Activated naive CD4-positive, alpha-beta T cell treated with anti-CD3 and anti-CD28 coated beads for 36 hours (primary cell): Measurements from ENCODE around the gene MRTFA. TPM values are rescaled to one million over a fixed set of nuclear protein-coding genes. Genes with fewer than 3 reads are reported as not detected.
"Not testable (repeated sequence)": the region's sequence is repeated elsewhere in the genome, so short reads cannot be mapped to it uniquely, and the experiment has no call there.

Experiments used
- CTCF ChIA-PET: fragments of 350-600 bp; sonication (Branson Sonifier 250); formaldehyde crosslinking; loops from one replicate; lab custom pipeline; 2021; ENCODE audit warnings: antibody characterized with exemption; lab: Charles Lee
- DNase-seq: peaks from one replicate; pipeline ENCODE4 v3.0.0-alpha.2; 2020
- H3K27ac Mint-ChIP-seq: one replicate; pipeline ENCODE4 v1.8.0; 2021; ENCODE audit warnings: mild to moderate bottlenecking, mixed read lengths
- H3K27me3 Mint-ChIP-seq: one replicate; pipeline ENCODE4 v1.8.0; 2021; ENCODE audit warnings: low read depth, mixed read lengths
- H3K36me3 Mint-ChIP-seq: one replicate; pipeline ENCODE4 v1.8.0; 2021; ENCODE audit warnings: low read depth, mixed read lengths
- H3K4me1 Mint-ChIP-seq: one replicate; pipeline ENCODE4 v1.8.0; 2021; ENCODE audit warnings: low read depth, mixed read lengths
- H3K4me3 Mint-ChIP-seq: one replicate; pipeline ENCODE4 v1.8.0; 2021; ENCODE audit warnings: mild to moderate bottlenecking, moderate library complexity, mixed read lengths
- H3K9me3 Mint-ChIP-seq: one replicate; pipeline ENCODE4 v1.8.0; 2021; ENCODE audit warnings: mixed read lengths
- intact Hi-C: fragments of 100-400 bp; cut with micrococcal nuclease; formaldehyde crosslinking; loops from one replicate; pipeline ENCODE4 v1.15.1; 2023
- total RNA-seq, 2 experiments: library from RNA; stranded (reverse); gene quantifications; one replicate each; pipeline ENCODE4 v1.2.3, GENCODE V29; 2021

The MRTFA gene
- total RNA-seq, 2 experiments from 2014 or later: 47.2 to 48.9 TPM

DNA sequence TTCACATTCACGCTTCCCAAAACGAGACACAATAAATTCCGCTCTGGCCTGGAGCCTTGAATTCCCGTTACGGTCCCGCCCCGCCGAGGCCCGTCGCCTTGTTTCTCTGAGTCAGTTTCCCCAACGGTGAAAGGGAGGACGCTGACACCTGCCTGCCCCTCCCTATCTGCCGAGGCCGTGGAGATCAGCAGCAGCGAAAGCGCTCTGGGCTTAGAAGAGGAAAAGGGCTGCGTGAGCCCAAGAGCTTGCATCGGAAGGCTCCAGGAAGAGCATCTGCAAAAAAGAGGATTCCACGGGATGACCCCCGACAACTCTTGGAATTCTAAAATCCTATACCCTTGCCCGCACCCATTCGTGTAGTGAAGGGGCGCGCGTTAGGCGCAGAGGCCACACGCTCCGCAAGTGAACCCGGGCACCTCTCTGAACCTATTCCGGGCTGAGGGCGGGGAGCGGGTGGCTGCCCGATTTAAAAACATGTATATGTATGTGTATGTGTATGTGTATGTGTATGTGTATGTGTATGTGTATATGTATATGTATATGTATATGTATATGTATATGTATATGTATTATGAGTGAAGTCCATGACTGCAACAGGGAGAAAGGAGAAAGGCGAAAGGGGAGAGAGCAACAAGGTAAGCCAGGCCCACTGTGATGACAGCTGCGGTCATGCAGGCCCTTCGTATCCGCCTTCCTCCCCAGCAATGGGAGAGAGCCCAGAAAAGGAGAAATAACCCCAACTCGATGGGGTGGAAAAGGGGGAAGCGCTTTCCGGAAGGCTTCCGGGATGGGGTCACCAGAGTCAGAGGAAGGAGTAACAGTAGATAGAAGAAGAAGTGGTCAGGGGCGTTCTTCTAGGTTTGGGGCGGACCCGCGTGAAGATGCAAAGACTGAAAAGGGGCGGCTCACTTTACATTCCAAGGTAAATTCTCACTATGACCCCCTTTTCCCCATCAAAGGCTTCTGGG, 948 bp upstream of the MRTFA start:
- intact Hi-C loops: loop anchor here (2.0 to 5.0 kb wide), 6 partner anchors 105 to 453 kb away; partner anchors contain the start of genes SGSM3, SLC25A17, ST13 and XPNPEP3
- Mint-ChIP-seq H3K27me3 (no peaks in the 10 kb centered on the region), H3K4me1 (peaks cover 32% of the 10 kb centered on the region), H3K27ac (peak overlapping the region; percentile 92), H3K9me3 (no peaks in the 10 kb centered on the region), H3K4me3 (peak overlapping the region; percentile 87), H3K36me3 (no peaks in the 10 kb centered on the region)
- CTCF ChIA-PET: interaction anchor here (0.6 to 1.7 kb wide), 9 partner anchors 8 to 881 kb away, joined by 3 to 12 read pairs (median 3); no protein-coding TSS in a partner anchor
- peak; percentile 86 for DNase-seq

DNA sequence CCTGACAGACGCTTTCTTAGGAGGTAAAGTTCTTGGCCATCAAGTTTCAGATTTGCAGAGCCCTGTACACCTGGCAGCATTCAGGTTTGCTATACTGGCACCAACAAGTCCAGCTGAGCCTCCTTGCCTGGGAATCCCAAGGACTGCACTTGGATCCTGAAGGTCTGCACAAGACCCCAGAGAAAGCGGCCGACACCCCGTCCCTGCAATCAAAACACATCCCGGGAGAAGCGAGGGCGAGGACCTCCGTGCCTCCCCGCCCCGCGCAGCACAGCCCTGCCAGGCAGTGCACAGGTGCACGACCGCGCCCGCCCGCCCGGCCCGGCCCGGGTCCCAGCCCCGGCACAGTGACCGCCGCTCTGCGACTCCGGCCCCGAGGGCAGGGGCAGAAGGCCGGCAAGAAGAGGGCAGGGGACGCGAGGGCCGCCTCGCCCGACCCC, 559 bp downstream of the MRTFA start:
- CTCF ChIA-PET: interaction anchor here (0.6 to 3.5 kb wide), 5 partner anchors 10 to 199 kb away, joined by 3 to 12 read pairs (median 3); no protein-coding TSS in a partner anchor
- H3K27ac Mint-ChIP-seq: peak overlapping the region; percentile 50

DNA sequence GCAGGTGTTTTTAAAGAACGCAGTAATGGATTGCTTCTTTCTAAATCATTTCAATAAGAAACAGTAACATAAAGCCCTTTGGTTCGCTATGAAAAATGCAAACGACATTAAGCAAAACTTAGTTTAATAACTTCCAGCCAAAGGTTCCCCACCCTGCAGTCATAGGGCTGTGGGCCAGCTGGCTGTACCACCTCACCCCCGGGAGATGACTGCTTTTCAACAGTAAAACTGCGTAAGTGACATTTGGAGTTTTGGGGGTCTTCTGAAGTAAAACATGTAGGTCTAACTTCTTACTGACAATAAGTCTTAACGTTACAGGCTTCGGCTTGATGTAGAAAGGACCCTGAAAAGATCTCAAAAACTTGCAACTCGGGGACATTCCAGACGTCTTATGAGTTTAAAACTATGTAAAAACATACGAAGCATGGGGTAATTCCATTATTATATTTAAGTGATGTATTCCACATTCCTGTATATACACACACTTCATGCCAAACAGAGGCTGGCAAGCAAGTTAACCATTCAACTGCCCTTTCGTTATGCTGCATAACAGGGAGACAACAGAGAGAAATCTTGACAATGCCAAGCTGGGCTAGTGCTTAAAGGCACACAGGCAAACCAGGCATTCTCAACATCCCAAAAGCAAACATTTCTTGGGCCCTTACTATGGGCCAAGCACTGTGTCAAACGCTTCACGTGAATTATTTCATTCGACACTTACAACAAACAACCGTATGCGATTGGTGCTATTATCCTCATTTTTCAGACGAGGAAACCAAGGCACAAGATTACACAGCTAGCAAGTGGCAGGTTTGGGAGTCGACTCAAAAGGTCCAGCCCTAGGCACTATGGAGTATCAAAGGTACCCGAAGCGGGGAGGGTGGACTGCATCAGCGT, 1.2 kb downstream of the MRTFA start:
- peaks cover 1% of the 10 kb centered on the region for H3K36me3 Mint-ChIP-seq
- CTCF ChIA-PET: interaction anchor here (0.6 to 3.5 kb wide), 4 partner anchors 11 to 198 kb away, joined by 3 to 12 read pairs (median 4); no protein-coding TSS in a partner anchor
- intact Hi-C loops: loop anchor here (5.0 kb wide), 2 partner anchors 222 to 263 kb away; partner anchors contain the start of genes SGSM3, ST13 and XPNPEP3
- H3K9me3 Mint-ChIP-seq: no peaks in the 10 kb centered on the region
- H3K27me3 Mint-ChIP-seq: no peaks in the 10 kb centered on the region
- no peak for DNase-seq
- H3K4me3 Mint-ChIP-seq: peak overlapping the region; percentile 87
- H3K27ac Mint-ChIP-seq: peak overlapping the region; percentile 50
- peaks cover 50% of the 10 kb centered on the region for H3K4me1 Mint-ChIP-seq

More for the DNA sequence above, 559 bp downstream of the MRTFA start:
- peaks cover 1% of the 10 kb centered on the region for H3K36me3 Mint-ChIP-seq
- no peaks in the 10 kb centered on the region for H3K9me3 Mint-ChIP-seq
- DNase-seq: peak; percentile 17
- no peaks in the 10 kb centered on the region for H3K27me3 Mint-ChIP-seq
- intact Hi-C loops: loop anchor here (1.0 to 5.0 kb wide), 7 partner anchors 53 to 455 kb away; partner anchors contain the start of genes SGSM3, SLC25A17, ST13 and XPNPEP3
- H3K4me1 Mint-ChIP-seq: peaks cover 46% of the 10 kb centered on the region
- peak overlapping the region; percentile 87 for H3K4me3 Mint-ChIP-seq

DNA sequence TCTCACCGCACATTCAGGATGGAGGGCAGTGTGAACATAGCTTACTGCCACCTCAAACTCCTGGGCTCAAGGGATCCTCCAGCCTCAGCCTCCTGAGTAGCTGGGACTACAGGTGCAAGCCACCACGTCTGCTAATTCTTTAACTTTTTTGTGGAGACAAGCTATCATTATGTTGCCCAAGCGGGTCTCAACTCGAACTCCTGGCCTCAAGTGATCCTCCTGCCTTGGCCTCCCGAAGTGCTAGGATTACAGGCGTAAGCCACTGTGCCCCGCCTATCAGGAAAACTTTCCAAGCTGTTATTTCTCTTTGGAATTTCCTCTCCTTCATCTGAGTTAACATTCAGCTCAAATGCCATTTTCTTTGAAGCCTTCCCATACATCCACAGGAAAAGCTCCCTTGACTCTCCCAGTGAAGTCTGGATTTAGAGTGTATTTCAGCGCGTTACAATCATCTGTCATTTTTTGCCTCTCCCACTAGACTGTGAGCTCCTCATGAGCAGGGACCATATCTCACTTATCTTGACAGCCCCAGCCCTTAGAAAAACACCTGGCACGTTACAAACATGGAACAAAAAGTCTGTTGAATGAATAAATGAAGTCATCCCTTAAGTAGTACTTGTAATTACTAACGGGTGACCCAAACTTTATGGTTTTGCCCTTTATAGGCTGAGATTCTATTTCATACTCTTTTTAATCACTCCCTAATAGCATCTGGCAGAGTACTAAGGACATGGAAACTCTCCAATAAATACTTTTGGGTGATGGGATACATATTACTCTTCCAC, 2.2 kb downstream of the MRTFA start:
- Mint-ChIP-seq H3K27ac (no peak overlapping the region), H3K27me3 (no peaks in the 10 kb centered on the region), H3K36me3 (peaks cover 1% of the 10 kb centered on the region), H3K4me1 (peaks cover 55% of the 10 kb centered on the region), H3K9me3 (no peaks in the 10 kb centered on the region), H3K4me3 (peak overlapping the region; percentile 0)
- DNase-seq: no peak
- CTCF ChIA-PET: interaction anchor here (0.5 to 3.5 kb wide), 5 partner anchors 12 to 109 kb away, joined by 3 to 13 read pairs (median 7); no protein-coding TSS in a partner anchor
- intact Hi-C loops: no loop called here

DNA sequence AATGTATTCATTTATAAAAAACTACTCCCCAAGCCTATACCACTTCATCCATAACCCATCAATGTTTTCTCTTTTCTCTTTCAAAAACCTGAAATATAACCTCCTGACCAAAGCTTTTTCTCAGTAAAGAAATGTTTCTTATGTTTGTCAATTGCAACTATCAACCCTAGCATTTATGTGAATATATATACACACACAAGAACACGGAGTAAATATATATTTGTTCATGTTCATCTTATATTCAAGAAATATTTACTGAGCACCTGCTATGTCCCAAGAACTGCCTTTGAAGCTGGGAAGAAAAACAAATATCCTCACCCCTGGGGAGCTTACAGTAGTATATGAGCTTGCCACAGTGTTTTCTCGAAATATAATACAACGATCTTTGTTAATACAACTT, 3.5 kb downstream of the MRTFA start:
- H3K27ac Mint-ChIP-seq: no peak overlapping the region
- H3K27me3 Mint-ChIP-seq: no peaks in the 10 kb centered on the region
- H3K4me1 Mint-ChIP-seq: peaks cover 65% of the 10 kb centered on the region
- CTCF ChIA-PET: interaction anchor here (0.9 to 3.5 kb wide), 4 partner anchors 13 to 108 kb away, joined by 3 to 13 read pairs (median 10); no protein-coding TSS in a partner anchor
- DNase-seq: no peak
- intact Hi-C loops: no loop called here
- peaks cover 1% of the 10 kb centered on the region for H3K36me3 Mint-ChIP-seq
- H3K4me3 Mint-ChIP-seq: no peak overlapping the region
- no peaks in the 10 kb centered on the region for H3K9me3 Mint-ChIP-seq

DNA sequence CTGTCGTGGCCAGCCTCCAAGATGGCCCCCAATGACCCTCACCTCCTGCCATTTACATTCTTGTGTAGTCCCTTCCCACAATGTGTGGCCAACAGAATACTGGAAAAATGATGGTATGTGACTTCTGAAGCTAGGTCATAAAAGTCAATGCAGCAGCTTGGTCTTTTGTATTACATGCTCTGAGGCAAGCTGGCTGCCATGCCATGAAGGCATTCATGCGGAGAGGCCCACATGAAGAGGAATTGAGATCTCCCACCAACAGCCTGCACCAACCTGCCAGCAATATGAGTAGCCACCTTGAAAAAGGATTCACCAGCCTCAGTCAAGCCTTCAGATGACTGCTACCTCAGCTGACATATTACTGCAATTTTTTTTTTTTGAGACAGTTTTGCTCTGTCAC, 4.6 kb downstream of the MRTFA start:
- Mint-ChIP-seq H3K4me3 (no peak overlapping the region), H3K27ac (no peak overlapping the region), H3K4me1 (peaks cover 72% of the 10 kb centered on the region), H3K27me3 (no peaks in the 10 kb centered on the region), H3K36me3 (peaks cover 1% of the 10 kb centered on the region), H3K9me3 (no peaks in the 10 kb centered on the region)
- CTCF ChIA-PET: interaction anchor here (0.6 to 2.6 kb wide), 4 partner anchors 14 to 313 kb away, joined by 5 to 13 read pairs (median 6); no protein-coding TSS in a partner anchor
- DNase-seq: no peak
- intact Hi-C loops: no loop called here

DNA sequence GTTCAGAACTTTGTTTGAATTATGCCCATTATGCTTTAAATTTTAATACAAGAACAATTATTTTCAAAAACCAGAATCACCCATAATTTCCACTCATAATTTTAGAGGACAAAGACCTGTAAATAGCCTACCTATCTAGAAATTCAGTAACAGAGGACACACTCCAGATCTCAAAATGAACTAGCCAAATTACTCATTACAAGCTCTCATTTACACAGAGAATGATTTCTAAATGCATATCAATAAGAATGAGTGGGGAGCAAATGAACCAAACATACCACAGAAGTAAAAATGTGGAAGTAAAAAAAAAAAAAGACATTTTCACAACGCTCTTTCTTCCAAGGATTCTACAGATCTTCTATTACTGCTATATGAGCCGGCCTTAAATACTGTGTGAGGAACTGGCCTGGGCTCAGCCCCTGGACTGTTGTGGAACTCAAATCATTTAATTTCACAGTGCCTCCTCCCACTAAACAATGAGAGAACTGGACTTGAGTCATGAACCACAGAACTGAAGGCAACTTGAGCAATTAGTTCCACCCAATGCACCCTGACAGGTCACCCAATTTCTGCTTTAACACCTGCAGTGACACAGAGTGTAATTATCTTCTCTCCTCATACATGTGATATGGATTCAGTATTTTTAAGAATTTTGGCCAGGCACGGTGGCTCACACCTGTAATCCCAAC, 8.0 kb downstream of the MRTFA start:
- peaks cover 1% of the 10 kb centered on the region for H3K36me3 Mint-ChIP-seq
- peak; percentile 28 for DNase-seq
- H3K9me3 Mint-ChIP-seq: no peaks in the 10 kb centered on the region
- peaks cover 61% of the 10 kb centered on the region for H3K4me1 Mint-ChIP-seq
- no peak overlapping the region for H3K4me3 Mint-ChIP-seq
- intact Hi-C loops: no loop called here
- no peaks in the 10 kb centered on the region for H3K27me3 Mint-ChIP-seq
- peak overlapping the region; percentile 9 for H3K27ac Mint-ChIP-seq
- CTCF ChIA-PET: interaction anchor here (0.6 to 1.6 kb wide), 3 partner anchors 38 to 104 kb away, joined by 3 to 4 read pairs (median 3); no protein-coding TSS in a partner anchor

DNA sequence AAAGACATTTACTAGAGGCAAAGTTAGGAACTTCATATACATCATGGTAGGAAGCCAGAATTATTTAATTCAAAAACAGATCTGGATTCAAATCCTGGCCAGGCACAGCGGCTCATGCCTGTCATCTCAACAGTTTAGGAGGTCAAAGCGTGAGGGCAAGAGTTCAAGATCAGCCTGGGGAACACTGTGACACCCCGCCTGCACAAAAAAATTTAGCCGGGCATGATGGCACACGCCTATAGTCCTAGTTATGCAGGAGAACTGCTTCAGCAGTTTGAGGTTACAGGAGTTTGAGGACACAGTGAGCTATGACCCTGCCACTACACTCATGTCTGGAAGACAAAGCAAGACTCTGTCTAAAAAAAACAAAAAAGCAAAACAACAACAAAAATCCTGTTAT, 8.9 kb downstream of the MRTFA start:
- H3K27ac Mint-ChIP-seq: no peak overlapping the region
- no peak overlapping the region for H3K4me3 Mint-ChIP-seq
- intact Hi-C loops: no loop called here
- peaks cover 2% of the 10 kb centered on the region for H3K36me3 Mint-ChIP-seq
- DNase-seq: no peak
- CTCF ChIA-PET: interaction anchor here (1.6 kb wide), 1 partner anchor 103 kb away, joined by 3 read pairs; no protein-coding TSS in a partner anchor
- peaks cover 55% of the 10 kb centered on the region for H3K4me1 Mint-ChIP-seq
- H3K27me3 Mint-ChIP-seq: no peaks in the 10 kb centered on the region
- H3K9me3 Mint-ChIP-seq: peaks cover 5% of the 10 kb centered on the region

DNA sequence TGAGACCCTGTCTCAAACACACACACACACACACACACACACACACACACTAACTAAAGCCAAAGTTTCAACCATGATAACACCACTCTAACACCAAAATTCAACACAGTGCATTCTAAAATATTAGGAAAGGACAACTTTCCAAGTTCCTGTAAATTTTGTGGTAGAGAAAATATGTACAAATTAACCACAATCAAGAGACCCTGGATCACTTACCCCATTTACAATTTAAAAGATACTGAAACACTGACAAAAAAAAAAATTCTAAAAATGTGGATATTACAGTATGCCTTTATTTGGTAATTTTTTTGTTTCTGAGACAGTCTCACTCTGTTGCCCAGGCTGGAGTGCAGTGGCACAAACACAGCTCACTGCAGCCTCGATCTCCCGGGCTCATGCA, 9.7 kb downstream of the MRTFA start:
- Mint-ChIP-seq H3K36me3 (peaks cover 6% of the 10 kb centered on the region), H3K4me1 (peaks cover 51% of the 10 kb centered on the region), H3K27me3 (no peaks in the 10 kb centered on the region), H3K4me3 (no peak overlapping the region), H3K27ac (no peak overlapping the region), H3K9me3 (peaks cover 9% of the 10 kb centered on the region)
- CTCF ChIA-PET: interaction anchor here (1.0 to 1.1 kb wide), 2 partner anchors 19 to 190 kb away, joined by 3 to 4 read pairs; no protein-coding TSS in a partner anchor
- DNase-seq: no peak
- intact Hi-C loops: no loop called here

DNA sequence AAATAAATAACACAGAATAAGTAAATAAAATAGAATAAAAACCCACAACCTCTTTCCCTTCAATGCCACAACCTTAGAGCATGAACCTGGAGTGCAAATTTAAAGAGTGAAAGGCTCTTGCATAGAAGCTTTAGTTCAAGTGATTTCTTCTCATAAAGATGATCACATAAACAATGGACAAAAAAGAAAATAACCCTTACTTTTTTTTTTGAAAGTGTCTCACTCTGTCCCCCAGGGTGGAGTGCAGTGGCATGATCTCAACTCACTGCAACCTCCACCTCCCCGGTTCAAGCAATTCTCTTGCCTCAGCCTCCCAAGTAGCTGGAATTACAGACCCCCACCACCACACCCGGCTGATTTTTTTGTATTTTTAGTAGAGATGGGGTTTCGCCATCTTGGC, 10.7 kb downstream of the MRTFA start:
- DNase-seq, H3K36me3 Mint-ChIP-seq, H3K27me3 Mint-ChIP-seq, intact Hi-C loops, H3K4me3 Mint-ChIP-seq, H3K27ac Mint-ChIP-seq, CTCF ChIA-PET: not testable (repeated sequence)
- peaks cover 12% of the 10 kb centered on the region for H3K9me3 Mint-ChIP-seq
- peaks cover 42% of the 10 kb centered on the region for H3K4me1 Mint-ChIP-seq
